Stimulated activated CD8-positive, alpha-beta memory T cell treated with anti-CD3 and anti-CD28 coated beads, Interleukin-7, amount 100 ng/mL, for 1 hour (primary cell): ENCODE data around the gene MTR.
"Not testable (repeated sequence)": the region's sequence is repeated elsewhere in the genome, so short reads cannot be mapped to it uniquely, and the experiment has no call there.

Source experiments
- DNase-seq, 2 donors: peaks; one replicate each; pipeline ENCODE4 v3.0.0-alpha.2; 2020; ENCODE audit warnings: low read depth in 2 of 2

Gene MTR

DNA sequence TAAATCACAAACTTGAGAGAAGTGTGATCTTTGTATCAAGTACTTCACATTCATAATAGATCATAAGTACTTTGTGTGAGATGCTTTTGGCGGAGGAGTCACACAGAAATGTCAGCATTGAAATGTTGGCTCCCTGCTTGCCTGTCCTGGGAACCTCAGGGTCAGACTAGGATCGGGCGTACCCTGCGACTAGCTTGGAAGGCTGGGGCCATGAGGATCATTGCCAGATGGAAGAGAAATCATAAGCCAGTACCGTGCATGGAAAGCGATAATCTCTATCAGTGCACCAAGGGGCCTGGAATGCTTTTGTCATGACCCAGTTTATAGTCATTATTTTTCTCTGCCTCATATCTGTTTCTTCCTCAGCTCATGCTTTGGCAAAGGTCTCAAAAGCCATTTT is 35.5 kb downstream of the MTR start:
- DNase-seq = no peak

DNA sequence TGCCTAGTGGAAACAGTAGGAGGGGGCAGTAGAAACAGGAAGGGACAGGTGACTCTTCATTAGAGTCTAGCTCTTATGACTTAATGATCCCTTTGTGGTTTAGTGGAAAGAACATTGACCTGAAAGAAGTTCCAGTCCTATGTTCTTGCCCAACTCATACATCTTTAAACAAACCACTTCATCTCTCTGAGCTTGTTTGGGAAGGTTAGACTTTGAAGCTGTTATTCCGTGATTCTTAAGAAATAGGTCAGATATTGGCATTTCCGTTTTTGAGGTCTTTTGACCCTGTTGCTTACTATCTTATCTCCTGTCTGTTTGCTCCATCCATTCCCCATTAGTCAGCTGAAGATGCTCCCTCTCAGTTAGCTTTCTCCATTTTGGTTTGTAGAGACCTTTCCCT is 38.5 kb downstream of the MTR start:
- DNase-seq = no peak

DNA sequence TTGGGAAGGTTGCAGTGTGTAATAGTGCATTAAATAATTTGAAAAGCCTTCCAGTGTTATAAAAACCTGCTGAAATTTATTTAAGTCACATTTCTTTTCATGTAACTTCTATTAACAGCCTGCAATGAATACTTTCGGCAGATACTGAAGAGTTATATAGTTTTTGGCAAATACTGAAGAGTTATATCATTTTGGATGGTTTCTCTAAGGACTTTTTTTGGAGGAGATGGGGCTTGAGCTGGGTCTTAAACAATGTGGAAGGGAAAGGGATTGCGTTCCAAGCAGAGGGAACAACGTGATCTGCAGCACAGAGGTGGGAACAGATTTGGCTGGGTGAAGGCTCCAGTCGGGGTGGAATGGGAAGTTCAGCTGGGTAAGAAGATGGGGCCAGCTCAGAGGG is 39.8 kb downstream of the MTR start:
- no peak for DNase-seq

DNA sequence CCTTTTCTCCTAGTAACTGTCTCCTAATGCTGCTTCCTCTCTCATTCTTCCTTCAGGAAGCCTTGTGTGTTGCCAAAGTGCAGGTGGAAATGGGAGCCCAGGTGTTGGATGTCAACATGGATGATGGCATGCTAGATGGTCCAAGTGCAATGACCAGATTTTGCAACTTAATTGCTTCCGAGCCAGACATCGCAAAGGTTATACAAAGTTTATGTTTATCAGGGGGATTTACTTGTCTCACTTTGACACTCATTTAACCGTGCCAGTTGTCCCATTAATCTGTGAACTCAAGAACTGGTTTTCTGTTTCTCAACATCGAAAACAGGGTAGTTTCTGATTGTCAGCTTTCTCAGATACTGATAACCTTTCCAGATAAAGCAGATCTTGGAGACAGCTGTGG is 40.4 kb downstream of the MTR start:
- no peak for DNase-seq

DNA sequence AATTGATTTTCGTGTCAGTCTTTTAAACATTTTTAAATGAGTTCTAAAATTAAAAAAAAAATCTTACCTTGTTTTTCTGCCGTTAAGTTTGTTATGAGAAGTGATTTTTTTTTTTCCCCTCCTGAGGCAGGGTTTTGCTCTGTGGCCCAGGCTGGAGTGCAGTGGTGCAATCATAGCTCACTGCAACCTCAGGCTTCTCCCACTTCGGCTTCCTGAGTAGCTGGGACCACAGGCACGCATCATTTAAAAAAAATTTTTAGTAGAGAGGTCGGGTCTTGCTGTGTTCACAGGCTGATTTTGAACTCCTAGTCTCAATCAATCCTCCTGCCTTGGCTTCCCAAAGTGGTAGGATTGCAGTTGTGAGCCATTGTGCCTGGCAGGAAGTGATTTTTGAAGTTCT is 41.1 kb downstream of the MTR start:
- no peak for DNase-seq

DNA sequence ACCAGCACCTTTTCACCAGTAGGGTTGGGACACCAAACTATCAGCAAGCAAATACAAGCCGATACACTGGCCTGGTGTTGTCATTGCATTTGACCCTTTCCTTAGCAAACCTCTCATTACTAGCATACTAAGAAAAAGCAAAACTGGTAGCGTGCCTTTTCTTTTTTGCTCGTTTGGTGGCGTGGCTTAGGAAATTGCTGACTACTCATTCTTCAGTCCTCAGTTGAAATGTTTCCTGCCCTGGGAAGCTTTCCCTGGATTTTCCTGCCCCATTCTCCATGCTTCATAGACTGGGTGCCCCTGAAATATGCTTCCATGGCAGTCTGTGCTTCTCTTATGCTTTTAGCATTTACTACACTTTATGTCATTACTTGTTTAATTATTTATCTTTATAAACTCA is 42.0 kb downstream of the MTR start:
- no peak for DNase-seq

DNA sequence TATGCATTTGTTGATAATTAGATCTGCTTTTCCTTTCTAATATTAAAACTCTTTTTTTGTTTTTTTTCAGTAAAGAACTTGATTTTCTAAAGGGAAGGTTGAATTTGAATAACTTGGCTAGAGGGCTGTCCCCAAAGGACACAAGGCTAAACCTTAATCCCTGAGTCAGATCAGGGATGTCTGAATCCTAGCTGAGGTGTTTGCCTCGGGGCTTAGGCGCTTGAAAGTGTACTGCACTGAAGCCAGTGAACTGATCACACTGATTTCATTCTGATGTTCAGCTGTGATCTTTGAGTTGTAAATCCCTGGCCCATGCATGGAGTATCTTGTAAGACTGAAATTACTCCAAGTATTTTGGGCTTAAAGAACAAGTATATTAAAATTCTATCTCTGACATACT is 42.8 kb downstream of the MTR start:
- DNase-seq = no peak

DNA sequence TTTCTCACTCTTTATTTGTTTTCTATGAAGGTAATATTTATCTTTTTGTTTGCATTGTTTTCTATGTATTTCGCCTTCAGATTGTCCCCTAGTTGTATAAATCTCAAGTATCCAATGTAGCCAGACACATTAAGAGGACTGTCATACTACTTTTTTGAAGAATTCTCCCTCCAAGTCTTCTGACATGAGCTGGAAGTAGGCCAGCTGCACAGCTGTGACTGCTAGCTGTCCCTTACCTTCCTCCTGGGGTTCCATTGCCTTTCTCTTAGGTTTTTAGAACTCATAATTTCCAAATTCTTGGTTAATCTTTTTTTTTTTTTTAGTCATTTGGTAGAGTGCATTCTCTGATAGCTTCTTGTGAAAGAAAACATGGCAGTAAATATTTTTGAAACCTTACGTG is 46.2 kb downstream of the MTR start:
- no peak for DNase-seq

DNA sequence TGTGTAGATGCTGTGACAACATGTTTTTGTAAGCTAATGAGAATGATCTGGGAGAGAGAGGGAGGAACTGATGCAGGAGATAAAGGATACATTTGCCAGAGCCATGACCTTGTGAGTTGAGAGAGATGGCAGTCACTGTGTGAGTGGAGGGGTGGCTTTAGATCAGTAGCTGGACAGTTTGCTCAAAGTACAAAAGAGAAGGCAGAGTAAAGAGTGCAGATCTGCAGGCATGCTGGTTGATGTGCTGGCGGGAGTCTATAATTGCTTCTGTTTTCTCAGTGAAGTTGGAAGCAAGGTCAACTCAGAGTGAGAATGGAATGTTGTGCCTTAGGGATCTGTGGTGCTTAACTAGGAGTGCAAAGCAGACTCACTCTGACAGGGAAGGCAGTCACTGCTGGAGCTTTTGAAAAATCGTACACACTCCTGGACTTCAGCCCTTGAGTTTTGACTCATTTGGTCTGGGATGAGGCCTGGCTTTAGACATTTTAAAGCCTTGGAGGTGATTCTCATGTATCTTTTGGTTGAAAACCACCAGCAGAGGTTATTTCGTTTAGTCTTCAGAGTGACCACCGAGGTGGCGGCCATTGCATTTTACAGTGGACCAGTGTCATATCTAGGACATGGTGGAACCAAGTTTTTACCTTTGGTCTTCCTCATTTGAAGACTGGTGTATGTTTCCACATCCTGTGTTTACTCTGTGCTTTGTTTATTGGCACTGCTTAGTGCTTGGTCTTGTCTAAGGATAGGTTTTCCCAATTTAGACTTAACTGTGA is 49.6 kb downstream of the MTR start:
- DNase-seq = no peak

DNA sequence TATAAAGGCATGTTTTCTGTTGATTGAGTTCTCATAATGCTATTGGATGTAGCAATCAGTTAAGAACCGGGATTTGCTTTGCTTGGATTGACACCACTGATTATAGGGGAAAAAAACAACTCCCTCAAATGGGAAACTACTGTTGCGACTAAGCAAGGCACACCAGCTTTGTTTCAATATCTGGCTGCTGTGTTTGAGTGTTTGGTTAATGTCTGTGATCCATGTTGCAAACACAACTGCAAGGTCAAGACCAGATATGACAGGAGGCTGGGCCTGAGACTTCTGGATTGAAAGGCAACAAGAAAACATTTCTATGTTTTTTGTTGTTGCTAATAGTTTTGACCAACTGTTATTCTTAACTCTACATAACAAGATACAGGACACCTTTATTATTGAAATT is 50.7 kb downstream of the MTR start:
- no peak for DNase-seq

DNA sequence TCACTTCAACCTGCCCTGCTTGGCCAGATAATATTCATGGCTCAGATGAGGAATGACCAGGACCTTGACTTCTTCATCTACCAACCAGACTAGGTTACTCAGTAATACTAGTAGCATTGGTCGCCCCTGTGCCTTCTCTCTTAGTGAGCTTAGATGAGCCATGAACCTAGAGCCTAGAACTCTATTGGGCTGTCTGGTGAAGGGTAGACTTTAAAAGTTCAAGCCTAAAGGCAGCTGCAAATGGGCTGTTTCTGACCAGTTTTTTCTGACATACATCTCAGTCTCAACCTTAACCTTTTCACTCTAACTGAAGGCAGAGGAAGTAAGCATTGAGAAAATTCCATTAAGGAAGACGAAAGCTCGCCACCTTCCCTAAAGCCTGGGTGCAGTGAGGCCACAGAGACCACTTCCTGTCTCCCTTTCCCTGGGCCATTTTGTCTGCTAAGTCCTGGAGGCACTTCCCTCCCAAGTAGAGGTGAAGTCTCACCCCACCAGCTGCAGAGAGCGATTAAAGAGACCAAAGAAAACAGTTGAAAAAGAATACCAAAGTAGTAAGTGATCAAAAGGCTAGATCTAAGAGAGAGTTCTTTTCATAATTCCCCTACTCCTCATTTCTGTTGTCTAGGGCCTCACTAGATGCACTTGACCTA is 53.3 kb downstream of the MTR start:
- no peak for DNase-seq

DNA sequence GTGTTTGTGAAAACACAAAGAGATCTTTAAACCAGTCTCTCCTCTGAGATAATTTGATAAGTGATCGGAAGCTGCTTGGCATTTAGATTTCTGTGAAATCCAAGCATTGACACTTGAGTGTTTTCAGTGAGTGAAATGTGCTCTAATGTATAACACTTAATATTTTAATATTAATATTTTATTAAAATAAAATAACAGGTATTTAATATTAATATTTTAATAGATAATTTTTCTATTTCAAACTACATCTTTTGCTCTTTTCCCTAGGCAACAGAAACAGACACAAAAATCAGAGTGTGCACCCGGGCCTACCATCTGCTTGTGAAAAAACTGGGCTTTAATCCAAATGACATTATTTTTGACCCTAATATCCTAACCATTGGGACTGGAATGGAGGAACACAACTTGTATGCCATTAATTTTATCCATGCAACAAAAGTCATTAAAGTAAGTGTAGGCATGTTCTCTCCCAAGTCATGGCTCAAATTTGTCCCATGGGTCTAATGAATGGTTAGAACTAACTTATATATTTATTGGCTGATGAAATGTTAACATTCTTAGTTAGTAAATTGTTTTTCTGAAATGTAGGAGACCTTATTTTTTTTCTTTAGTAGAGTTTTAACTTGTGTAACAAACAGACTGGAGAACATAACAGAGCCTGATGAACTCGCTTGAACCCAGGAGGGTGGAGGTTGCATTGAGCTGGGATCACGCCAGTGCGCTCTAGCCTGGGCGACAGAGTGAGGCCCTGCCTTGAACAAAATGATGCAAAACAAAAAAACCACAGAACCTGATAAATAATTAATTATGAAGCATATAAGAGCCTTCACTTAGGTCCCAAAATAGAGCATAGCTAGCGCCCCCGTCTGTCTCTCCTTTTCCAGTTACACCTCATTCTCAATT is 55.2 kb downstream of the MTR start:
- DNase-seq = no peak

DNA sequence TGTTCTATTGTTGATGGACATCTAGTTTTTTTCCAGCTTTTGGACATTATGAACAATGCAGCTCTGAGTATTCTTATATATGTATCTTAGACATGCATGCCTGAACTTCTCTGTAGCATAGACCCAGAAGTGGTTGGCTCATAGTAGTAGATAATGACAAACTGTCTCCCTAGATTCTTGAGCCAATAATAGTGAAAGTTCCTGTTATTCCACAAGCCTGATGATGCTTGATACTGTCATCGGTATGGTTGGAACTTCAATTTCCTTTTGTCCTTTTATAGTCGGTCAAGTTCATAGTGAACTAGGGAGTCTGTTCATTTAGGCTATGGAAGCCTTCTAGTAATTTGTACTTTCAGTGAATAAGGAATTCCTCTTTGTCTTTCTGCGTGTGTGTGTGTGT is 56.8 kb downstream of the MTR start:
- DNase-seq = no peak

DNA sequence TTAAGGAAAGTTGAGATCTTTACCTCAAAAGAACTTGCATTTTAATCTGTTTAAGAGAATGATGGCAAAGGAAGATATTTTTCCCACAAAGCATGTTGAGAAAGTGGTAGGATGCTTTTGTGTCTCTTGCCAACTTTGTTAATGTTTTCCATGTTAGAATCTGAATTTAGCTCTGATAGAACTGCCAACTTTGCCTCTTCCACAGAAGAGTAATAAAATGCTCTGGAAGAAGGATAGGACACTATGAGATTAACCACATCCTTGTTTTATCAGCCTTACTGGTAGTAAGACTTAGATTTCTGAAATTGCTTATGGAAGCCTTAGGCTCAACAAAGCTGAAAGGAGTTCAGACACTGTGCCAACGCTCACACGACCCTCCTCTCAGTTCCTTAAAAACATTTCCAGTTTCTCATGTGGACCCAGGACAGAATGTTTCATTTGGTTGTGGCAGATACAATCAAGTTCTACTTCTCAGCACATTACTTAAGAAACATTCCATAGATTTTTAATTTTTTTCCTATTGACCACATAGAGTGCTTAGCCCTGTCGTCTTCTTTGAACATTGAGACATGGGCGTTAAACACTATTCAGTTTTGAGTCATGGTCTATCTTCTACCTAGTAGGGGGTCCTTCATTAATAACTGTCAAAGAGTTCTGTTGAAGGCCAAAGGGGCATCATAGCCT is 59.0 kb downstream of the MTR start:
- no peak for DNase-seq

DNA sequence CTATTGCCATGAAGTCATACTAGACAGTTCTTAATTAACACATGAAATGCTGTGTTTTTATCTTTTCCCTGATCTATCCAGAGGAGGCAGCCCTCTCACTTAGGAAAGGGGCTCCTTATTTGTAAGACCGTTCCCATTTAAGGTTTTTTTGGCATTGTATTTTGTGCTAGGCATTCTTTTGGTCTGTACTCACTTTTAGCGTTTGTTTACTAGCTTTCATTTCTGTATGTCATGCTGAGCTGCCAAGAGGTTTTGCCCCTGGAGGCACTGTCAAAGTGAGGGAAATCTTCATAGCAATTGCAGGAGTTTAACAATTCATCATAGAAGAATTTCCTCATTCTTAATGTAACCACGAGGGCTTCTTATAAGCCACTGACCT is 59.5 kb downstream of the MTR start:
- no peak for DNase-seq

DNA sequence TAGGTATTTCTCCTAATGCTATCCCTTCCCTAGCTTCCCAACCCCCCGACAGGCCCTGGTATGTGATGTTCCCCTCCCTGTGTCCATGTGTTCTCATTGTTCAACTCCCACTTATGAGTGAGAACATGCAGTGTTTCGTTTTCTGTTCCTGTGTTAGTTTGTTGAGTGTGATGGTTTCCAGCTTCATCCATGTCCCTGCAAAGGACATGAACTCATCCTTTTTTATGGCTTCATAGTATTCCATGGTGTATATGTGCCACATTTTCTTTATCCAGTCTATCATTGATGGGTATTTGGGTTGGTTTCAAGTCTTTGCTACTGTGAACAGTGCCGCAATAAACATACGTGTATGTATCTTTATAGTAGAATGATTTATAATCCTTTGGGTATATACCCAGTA is 61.6 kb downstream of the MTR start:
- not testable (repeated sequence) for DNase-seq

DNA sequence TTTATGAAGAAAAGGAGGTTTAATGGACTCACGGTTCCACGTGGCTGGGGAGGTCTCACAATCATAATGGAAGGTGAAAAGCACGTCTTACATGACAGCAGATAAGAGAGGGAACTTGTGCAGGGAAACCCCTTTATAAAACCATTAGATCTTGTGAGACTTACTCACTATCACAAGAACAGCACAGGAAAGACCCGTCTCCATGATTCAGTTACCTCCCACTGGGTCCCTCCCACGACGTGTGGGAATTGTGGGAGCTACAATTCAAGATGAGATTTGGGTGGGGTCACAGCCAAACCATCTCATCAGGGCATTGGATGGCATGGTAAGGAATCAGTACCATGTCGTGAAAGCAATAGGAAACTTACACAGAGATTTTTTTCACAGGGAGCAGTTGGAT is 63.1 kb downstream of the MTR start:
- DNase-seq = no peak

DNA sequence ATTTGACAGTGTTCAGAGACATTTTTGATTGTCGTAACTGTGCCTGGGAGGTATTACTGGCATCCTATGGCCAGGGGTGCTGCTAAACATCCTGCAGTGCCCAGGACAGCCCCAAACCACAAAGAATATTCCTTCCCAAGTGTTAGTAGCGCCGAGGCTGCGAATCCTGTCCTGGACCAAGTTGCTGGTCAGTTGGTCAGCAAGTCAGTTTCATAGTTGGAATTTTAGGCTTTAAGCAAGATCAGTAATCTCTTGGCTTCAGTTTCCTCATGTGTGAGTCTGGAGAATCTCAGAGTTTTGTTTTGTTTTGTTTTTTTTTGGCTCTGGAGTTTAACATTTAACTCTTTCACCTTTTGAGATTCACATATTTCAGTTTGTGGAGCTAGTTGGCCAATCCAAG is 65.0 kb downstream of the MTR start:
- DNase-seq = no peak

DNA sequence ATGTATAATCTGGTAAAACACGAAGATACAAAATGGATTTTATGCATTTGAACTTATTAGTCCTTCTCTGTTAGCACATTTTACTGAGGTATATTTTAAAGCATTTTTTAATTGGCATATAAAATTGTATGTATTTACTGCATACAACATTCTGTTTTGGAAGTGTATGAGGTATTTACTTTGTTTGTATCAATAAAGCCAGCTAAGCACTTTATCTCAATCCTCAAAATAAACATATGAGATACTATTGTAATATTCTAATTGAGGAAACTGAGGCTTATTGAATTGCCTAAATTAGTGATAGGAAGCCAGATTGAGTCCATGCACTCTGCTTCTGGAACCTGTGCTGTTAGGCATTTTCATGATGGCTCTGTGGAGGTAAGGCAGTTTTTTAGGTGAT is 65.6 kb downstream of the MTR start:
- no peak for DNase-seq

DNA sequence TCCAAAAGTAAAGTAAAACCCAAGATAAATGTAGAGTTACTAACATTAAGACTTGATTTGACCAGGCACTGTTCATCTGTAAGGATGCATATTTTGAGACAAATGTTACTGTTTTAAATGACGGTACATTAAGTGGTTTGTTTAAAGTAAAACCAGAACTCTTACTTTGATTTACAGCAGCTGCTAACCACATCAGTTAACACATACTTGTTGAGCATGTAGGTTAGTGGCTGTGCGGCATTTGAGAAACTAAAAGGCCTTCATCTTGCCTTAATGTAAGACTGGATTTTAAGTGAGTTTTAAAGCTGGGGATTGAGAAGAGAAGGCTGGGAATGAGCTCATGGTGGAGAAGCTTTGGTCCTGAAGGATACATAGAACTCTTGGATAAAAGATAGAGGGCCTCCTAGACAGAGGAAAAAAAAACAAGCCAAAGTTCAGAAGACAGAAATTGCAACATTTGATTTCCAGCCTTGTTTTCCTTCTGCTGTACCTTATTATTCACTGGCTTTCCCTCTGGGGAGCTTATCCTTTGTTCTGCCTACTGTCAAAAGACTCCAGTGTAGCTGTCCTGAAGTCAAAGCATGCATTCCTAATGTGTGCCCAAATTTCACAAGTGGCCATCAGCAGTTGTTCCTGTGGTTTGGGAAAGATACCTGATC is 66.6 kb downstream of the MTR start:
- DNase-seq = no peak

DNA sequence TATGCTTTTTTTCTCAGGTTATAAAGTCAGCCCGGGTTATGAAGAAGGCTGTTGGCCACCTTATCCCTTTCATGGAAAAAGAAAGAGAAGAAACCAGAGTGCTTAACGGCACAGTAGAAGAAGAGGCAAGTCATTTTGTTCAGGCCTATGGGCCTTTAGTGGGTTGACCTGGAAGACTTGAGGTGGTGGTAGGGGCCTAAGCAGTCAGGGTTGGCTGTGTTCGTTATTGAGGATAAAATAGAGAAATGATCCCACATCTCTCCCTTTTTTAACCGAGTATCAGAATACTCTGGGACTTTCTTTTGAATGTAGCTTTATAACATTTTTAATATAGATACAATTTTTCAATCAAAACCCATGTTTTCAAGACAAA is 67.1 kb downstream of the MTR start:
- no peak for DNase-seq
